Kidney capillary endothelial cell (primary cell): Measurements from ENCODE around the gene NODAL.
A peak's percentile ranks its signal among the peaks of the same experiment; 100 is the strongest.

Experiments used
- DNase-seq: peaks from one replicate; pipeline ENCODE4 v3.0.0-alpha.2; 2018; ENCODE audit warnings: low spot score

NODAL gene

DNA sequence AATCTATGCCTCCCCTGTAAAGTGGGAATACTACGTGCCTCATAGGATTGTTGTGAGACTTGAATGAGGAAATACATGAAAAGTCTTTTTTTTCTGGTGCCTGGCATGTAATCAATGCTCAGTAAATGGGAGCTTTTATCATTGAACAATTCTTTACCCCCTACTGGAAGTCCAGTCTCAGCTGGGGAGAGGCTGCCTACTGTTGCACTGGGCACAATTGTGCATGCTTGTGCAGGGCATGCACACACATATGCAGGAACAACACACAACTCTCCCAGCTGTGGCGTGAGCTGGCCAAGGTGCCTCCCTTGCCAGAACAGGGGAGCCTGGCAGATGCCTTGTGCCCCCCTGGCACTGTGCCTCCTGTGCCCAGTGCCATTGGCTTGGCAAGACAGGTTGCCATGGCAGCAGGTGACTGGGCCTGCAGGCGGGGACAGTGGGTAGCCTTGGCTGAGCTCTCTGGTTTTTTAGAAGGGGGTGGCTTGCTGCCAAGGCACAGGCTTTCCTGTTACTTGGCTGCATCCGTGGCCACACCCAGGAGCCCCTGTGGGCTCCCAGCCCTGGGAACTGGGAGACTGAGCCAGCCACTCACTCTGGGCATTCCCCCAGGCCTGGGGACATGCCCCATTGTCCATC is 21.0 kb upstream of the NODAL start:
- DNase-seq, result no peak

DNA sequence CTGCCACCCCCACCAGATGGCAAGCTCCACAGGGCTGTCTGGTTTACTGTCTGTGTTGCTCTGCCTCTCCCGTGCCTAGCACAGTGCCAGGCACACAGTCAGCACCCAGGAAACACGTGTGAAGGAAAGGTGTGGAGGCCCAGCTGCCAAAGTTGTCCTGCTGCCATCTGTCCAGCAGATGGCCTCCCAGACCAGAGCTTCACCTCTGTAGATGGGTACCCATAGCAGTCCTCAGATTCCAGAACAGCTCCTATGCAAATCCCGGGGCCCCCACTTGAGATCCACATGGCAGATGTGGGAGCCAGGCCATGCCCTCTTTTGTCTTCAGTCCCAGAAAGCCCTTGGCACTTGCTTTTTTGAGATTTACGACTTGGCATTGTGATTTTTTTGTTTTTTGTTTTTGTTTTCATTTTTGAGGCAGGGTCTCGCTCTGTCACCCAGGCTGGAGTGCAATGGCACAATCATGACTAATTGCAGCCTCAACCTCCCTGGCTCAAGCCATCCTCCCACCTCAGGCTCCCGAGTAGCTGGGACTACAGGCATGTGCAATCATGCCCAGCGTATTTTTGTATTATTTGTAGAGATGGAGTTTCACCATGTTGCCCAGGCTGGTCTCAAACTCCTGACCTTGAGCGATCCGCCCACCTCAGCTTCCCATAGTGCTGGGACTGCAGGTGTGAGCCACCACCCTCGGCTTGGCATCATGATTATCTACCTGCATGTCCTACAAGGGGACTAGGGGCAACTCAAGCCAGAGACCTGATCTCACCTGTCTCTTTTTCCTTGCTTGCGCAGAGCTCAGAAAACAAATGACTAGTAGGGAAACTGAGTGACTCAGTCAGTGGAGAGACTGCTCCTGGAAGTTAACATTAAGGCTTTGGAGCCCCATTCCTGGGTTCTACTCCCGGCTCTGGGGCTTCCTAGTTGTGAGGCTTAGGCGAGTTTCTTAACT is 20.2 kb upstream of the NODAL start:
- no peak for DNase-seq

DNA sequence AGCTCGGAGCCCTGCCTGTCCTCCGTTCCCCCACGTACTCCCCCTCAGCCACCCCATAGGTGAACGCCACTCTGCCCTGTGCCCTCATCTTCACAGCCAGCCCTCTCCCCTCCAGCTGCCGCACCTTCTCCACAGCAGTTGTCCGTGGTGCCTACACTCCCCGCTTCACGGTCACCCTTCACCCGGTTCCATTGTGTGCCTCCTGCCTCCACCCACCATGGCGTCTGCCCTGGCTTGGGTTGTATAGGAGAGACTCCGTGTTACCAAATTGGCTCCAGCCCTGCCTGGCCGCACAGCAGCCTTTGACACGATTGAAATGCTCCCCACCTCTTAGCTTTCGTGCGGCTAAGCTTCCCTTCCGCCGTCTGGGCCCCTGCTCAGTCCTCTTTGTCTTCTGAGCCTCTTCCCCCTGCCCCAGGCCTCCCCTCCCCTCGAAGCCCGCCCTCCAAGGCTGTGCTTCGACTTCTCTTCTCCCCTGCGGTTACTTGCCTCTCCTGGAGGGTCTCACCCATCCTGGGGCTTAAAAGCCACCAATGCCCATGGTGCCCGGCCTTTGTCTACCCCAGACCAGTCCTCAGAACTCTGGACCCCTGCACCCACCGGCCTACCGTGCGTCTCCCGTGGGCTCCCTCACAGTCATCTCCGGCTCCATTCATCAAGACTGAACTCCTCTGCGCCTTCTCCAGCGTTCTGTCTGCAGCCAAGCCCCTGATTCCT is 18.5 kb upstream of the NODAL start:
- DNase-seq, result no peak

DNA sequence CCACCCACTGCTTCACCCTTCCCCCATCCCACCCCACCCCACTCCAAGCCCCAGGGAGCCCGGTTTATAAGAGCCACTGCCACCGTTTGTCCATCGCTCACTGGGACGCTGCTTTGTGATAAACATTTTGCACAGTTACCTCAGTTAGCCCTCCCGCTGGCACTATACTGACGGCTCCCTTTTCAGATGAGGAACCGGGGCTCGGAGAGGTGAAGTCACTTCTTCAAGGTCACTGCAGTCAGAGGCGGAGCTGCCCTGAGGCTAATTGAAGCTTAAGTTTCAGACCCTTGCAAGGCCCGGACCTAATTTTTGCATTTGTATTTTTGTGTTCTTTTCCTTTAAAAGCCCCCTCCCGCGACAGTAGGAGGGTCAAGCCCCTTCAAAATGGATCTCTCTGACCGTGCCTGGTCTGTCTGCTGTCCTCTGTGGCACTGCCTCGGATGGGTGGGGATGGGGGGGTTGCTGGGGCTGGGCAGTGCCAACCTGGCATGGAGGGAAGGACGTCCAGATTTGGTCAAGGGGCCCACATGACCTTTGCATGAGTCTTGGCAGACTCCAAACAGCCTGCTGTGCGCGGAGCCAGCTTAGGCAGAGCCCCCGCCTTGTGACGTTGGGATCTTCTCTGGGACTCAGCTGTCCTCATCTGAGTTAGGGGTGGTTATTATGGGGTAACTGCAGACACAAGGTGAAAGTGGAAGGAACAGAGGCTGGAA is 17.7 kb upstream of the NODAL start:
- no peak for DNase-seq

DNA sequence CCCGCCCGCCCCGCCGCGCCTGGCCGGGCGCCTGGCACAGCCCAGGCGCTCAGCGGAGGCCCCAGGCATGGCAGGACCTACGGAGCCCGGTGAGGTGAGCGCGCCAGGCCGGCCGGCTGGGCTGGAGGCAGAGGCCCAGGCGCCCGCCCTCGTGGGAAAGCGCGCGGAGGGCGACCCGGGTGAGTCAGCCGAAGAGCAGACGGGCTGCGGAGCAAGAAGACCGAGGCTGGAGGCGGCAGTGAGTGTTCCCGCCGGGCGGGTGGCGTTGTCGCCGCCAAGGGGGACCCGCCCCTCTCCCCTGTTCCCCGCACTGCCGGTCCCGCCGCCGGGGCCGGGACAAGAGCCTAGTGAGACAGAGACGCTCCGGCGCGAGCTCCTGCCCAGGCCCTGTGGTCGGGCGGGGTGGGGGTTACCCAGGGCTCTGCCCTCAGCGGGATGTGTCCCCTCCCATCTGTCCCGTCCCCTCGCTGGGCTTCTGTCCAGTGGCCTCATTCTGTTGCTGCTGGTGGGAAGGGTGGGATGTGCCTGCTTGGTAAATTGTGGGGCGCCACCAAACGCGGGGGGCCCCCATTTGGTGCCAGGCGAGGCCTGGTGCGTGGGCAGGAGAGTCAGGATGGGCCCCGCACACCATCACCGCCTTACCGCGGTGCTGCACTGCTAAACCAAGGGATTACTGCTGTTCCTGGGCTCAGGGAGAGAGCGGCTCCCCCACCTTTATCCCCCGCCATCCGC is 17.0 kb upstream of the NODAL start:
- peak; percentile 77 for DNase-seq

DNA sequence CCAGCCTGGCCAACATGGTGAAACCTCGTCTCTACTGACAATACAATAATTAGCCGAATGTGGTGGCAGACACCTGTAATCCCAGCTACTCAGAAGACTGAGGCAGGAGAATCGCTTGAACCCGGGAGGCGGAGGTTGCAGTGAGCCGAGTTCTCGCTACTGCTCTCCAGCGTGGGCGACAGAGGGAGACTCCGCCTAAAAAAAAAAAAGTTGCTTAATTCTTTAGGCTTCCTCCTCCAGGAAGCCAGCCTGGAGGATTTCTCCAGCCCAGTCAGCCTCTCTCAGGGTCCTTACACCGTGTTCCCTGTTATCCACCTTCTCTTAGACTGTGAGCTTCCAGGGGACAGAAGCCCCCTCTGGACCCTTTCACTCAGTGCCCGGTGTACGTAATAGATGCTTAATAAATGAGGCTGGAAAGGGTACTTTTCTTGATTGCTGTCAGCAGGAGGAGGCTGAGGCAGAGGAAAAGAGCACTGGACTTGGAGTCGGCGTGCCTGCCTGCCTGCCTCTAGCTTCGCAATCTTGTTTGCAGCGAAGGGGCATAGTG is 16.4 kb upstream of the NODAL start:
- DNase-seq, result no peak

DNA sequence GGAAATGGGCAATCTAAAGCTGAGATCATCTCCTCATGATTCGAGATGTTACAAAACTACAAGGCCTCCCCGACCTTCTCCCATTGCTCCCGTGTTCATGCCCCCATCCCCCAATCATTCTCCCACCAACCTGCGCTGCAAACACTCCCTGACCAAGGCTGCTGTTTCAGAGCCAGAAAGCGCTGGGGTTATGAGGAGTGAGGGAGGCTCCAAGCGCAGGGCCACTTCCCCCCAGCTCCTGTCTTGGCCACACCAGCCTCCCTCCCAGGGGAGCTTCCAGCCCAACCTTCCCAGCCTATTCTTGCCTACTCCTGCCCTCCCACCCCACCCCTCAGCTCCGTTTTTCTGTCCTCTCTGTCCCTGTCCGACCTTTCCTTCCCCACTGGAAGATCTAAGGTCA is 14.7 kb upstream of the NODAL start:
- DNase-seq, result no peak

DNA sequence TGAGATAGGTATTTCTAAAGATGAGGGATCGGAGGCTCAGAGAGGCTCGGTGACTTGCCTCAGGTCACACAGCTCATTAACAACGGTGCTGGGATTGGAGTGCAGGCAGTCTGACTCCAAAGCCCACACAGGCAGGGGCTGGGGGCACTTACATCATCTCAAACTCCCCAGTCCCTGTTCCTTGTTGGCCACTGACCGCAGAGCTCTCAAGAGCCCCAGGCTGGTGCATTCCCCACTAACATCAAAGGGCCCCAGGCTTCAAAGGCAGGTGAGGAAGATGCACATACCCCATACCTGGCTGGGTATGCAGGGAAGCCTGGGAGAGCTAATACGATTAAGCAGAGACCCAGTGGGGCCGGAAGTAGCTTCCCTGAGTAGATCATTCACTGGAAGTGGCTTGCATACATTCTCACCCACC is 13.7 kb upstream of the NODAL start:
- no peak for DNase-seq

DNA sequence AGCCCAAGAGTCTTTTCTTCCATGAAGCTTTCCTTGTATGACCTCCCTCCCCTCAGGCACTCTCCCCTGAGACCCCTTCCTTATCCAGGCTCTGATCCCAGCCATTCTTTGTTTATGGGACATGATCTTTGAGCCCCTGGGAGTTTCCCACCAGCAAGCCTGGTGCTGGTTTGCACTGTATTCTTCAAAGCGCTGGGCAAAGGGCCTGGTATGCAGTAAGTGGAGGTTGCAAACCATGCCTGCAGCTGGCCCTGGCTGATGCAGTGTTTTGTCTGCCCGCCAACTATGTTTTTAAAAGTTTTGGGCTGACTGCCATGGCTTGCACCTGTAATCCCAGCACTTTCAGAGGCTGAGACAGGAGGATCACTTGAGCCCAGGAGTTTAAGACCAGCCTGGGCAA is 6.8 kb upstream of the NODAL start:
- no peak for DNase-seq

DNA sequence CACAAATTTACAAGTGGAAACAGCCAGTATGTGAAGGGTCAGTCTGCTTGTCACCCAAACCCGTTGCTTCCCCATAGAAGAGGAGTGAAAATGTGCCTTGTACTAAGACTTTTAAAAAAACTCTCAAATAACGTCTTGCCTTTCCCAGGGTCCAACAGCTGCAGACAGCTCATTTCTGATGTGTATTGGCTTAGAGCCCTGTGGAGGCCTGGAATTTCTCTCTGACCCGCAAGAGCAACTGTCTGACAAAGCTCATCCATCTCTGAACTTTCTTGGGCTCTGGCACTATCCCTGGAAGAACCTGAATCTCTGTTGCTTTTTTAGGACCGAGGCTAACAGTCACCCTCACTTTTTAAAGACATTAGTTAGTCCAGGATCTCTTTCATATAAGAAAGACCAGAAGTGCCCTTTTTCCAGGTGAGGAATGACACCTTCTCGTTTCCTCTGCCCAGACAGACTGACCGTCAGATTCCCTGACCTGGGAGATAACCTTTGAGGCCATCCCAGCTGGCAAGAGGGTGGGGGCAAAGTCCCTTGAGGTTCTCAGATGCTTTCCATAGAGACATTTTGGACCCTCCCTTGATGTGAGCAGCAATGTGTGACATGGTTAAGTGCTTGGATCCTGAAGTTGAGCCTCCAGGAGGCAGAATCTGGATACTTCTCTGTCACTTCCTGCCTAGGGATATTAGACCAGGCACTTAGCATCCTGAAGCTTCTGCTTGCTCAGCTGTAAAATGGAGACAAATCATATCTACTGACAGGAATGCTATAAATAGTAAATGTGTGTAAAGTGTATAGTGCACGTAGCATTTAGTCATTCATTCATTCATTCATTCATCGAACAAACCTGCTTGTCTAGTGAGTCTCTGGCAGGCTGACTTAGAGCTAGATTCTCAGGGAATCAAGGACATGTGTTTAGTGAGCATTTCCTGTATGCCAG is 4.5 kb upstream of the NODAL start:
- DNase-seq, result peak; percentile 21

DNA sequence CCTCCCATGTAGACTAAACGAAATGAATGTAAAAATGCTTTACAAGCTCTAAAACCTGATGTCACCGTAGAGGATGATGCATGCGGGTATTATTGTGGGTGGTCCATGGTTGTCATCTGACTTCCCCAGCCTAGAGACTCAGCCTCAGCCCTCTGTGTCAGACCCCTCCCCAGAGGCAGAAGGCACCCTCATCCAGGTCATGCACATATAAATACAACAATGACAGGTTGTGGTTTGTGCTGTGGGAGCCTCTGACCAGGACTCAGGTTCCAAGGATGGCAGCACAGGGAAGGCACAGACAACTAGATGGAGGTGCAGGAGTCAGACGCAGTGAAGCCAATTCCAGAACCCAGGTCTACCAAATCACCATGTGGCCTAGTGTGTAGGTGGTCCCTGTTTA is 3.3 kb upstream of the NODAL start:
- no peak for DNase-seq

DNA sequence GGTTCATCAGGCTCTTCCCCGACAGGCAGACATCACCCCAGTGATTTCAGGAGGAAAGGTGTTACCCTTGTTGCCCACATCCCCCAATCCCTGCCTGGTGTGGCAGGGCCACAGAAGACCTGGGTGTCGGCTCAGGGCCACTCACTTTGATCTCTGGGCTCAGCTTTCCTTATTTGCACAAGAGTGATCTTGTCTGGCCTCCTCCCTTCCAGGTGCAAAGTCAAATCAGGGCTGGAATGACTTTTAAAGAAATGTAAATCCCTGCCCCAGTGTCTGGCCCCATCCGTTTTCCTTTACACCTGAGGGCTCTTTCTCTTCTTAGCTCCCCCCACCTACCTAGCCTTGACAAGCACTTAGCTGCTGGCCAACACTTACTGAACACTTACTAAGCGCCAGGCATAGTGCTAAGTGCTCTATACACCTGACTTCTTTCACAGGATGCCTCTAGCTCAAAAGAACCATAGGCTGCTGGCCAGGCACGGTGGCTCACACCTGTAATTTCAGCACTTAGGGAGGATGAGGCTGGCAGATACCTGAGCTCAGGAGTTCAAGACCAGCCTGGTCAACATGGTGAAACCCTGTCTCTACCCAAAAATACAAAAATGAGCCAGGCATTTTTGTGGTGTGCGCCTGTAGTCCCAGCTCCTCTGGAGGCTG is 979 bp upstream of the NODAL start:
- DNase-seq, result no peak

DNA sequence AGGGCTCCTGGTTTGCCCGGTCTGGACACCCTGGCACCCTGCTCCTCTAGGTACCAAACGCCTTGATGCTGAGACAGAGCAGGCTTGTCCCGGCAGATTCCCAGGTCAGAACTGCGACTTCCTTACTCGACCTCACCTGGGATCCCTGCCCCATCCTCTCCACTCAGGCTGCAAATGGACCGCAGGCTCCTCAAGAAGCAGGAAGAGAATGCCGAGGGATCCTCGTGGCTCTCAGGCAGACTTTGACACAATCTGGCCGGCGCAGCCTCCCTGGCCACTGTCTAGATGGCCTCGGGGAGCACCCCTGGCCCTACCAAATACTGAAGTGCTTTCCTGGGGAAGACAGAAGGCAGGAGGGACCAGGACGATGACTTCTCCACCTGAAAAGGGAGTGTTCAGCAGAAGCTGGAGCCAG is 421 bp upstream of the NODAL start:
- no peak for DNase-seq

DNA sequence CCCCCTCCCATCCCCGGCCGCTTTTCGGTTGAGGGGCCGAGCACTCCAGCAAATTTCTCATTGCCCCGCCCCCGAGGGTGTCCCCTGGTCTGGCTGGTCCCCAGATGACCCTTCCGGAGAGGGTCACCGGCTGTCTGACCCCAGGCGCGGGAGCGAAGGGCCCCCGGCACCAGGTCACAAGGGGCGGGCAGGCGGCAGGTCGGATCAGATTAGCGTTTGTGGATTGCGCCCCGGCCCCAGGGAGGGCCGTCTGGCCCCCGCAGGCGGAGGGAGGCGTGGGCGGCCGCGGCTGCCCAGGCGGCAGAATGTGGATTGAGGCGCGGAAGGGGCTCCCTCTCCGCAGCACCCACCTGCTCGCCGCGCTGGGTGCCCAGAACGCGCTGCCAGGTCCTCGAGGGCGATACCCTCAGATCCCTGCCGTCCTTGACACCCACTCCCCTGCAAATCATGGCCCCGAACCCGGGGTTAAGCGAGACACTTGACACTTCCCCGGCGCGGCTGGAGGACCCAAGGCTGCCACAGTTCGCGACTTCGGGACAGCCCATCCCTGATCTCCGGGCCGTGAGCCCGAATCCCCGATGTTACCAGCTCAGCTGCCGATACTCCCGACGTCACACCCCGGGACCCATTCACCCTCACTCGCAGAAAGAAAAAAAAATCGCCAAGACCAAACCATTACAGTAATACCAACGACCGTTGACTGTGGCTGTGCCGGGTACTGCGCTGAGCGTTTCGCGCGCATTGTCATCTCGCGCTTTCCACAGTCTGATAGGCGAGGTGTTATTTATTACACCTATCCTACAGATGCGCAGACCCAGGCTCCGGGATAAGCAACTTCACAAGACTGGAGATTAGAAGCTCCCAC is 953 bp downstream of the NODAL start:
- DNase-seq, result no peak

DNA sequence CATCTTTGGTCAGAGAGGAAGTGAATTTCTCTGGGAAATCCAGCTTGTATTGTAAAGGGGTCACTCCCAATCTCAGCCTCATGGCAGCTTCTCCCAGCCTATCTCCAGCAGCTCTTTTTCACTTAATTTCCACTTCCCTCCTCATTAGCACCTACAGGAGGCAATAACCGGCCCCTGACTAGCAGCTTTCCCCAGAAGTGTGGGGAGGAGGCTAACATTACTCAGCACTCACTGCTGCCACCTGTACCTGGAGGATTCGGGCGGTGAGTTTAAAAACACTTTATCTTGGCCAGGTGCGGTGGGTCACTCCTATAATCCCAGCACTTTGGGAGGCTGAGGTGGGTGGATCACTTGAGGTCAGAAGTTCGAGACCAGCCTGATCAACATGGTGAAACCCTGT is 3.8 kb downstream of the NODAL start:
- DNase-seq, result no peak

DNA sequence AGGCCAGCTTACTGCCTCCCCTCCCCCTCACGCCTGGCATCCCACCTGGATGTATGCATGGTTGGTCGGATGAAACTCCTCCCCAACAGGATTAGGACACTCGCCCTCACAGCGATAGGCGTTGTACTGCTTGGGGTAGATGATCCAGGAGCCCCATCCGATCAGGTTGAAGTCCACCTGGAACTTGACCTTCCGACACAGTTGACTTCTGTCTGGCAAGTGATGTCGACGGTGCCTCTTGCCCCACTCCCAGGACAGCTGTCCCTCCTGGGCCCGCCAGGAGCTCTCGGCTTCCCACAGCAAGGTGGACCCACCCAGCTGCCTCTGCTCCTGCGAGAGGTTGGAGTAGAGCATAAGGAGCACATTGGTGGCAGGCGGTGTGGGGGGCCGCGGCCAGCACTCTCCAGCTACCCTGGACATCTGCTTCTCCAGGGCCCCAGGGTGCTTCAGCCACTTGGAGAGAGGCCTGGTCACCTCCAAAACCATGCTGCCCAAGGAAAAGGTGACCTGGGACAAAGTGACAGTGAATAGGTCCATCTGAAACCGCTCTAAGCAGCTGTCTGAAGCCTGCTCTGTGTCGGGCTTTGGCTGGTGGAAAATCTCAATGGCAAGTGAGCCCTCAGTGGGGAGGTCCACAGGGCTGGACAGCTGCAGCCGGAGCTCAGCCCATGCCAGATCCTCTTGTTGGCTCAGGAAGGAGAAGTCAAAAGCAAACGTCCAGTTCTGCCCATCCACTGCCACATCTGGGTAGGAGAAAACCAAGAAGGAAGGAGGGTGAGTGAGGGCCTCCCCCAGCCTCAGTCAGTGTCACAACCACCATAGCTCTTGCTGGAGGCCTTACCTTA is 6.0 kb downstream of the NODAL start:
- DNase-seq, result no peak

DNA sequence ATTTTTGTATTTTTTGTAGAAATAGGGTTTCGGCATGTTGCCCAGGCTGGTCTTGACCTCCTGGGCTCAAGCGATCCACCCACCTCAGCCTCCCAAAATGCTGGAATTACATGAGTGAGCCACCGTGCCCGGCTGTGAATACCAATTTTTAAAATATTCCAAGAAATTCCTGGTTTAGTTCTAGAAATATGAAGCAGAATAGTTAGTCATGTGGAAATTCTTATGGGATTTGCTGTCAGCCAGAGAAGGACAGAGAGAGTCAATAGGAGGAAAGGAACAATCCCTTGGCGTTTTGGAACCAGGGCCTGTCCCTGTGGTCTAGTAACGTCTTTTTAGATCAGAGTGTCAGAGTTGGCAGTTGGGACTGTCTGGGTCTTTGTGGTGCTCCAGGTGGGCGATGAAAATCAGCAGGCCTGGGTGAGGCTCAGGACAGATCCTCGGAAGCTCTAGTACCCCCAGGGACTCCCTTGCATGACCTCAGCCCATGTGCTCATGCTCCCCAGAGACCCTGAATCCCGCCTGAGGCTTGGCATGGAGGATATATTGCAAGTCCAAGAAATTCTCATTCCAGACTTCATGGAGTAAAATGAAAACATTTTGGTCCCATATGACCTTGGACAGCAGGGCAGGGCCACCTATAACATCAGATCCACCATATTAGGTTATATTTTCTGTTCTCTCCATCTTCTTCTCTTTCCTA is 7.8 kb downstream of the NODAL start:
- no peak for DNase-seq
